Right atrium auricular region (tissue), 2 donors: ENCODE data around the gene COL7A1. TPM values are rescaled to one million over a fixed set of nuclear protein-coding genes. Genes with fewer than 3 reads are reported as not detected.

Experiments used
- DNase-seq: peaks from one replicate; pipeline ENCODE4 v3.0.0-alpha.2; 2019; ENCODE audit warnings: low spot score
- H3K27ac ChIP-seq, 2 donors: fragments of 200-600 bp; sonication (generic); 1 replicate in 1 of 2; 2 replicates in 1 of 2; pipeline ENCODE4 v1.5.1; 2016 to 2019
- H3K27me3 ChIP-seq, 2 donors: fragments of 200-600 bp; sonication (generic); one replicate each; pipeline versions ENCODE4 v1.5.1 to v1.6.0; 2017 to 2019
- H3K36me3 ChIP-seq: fragments of 200-600 bp; sonication (generic); one replicate; pipeline ENCODE4 v1.5.1; 2016
- H3K4me1 ChIP-seq, 2 donors: fragments of 200-600 bp; sonication (generic); one replicate each; pipeline versions ENCODE4 v1.5.1 to v1.6.0; 2017 to 2019
- H3K4me3 ChIP-seq, 2 donors: fragments of 200-600 bp; sonication (generic); 1 replicate in 1 of 2; 2 replicates in 1 of 2; pipeline ENCODE4 v1.5.1; 2017 to 2019; ENCODE audit warnings: mild to moderate bottlenecking in 1 of 2, moderate library complexity in 1 of 2
- H3K9me3 ChIP-seq, 2 donors: fragments of 200-600 bp; sonication (generic); one replicate each; pipeline ENCODE4 v1.5.1; 2019
- CTCF ChIP-seq, 2 donors: fragments of 200-600 bp; sonication (generic); IDR thresholded peaks; one replicate each; pipeline ENCODE4 v1.5.1; 2019; ENCODE audit warnings: antibody characterized with exemption in 2 of 2
- total RNA-seq, 2 donors: library from RNA; depleted of rRNA; stranded (reverse); fragments of >200 nt; gene quantifications; one replicate each; pipeline ENCODE4 v1.1.0, GENCODE V29; 2016

The COL7A1 gene
- total RNA-seq, 2 donors from 2014 or later: 1.9 to 2.6 TPM

GRCh38 chr3:48631516-48632448 is 36.7 kb upstream of the COL7A1 start:
- no peak for TF ChIP-seq CTCF (IDR thresholded peaks at IDR 0.05)

DNA sequence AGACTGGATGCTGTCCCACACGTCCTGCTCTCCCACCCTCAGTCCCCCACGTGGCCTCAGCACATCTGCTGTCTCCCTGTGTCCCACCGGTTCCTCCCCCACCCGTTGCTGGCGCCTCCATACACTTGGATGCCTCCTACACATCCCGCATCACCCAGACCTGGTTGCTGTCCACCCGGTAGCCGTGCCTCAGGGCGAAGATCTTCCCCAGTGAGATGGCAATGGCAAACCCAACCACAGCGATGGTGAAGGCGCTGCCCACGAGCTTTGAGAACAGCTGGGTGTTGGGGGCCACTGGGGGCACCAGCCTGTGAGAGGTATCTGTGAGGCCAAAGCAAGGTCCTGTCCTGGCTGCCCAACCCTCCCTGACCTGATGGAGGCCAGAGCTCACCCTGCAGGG is 35.7 kb upstream of the COL7A1 start:
- no peak for DNase-seq
- no peak overlapping the region for H3K27ac ChIP-seq
- no peaks in the 10 kb centered on the region for H3K9me3 ChIP-seq
- no peak overlapping the region for H3K4me3 ChIP-seq
- H3K36me3 ChIP-seq: peaks cover 11% of the 10 kb centered on the region
- no peaks in the 10 kb centered on the region for H3K27me3 ChIP-seq
- peaks cover 0 to 18% of the 10 kb centered on the region in 2 donors for H3K4me1 ChIP-seq
- TF ChIP-seq CTCF (IDR thresholded peaks at IDR 0.05): no peak

More at GRCh38 chr3:48631516-48632448, 36.7 kb upstream of the COL7A1 start:
- Histone ChIP-seq H3K4me3 (no peak overlapping the region), H3K9me3 (no peaks in the 10 kb centered on the region), H3K4me1 (peaks cover 0 to 27% of the 10 kb centered on the region in 2 donors), H3K36me3 (peaks cover 9% of the 10 kb centered on the region), H3K27ac (no peak overlapping the region), H3K27me3 (no peaks in the 10 kb centered on the region)
- DNase-seq: no peak

DNA sequence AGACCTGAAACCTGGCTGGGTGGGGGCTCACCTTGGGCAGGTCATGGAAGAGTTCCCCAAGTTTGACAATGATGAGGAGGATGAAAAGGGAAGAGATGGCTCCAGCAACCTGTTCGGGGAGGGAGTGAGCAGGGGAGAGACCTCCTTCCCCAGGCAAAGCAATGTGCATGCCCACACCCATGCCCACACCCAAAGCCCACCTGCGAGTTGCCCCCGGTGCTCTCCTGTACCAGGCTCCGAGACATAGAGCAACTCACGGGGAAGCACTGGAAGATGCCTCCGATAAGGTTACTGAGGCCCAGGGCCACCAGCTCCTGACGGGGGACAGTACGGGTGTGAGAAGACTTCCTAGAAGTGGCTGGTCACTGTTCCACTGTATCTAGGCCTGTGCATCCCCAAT is 35.3 kb upstream of the COL7A1 start:
- H3K4me1 ChIP-seq: peaks cover 0 to 15% of the 10 kb centered on the region in 2 donors
- no peak overlapping the region for H3K27ac ChIP-seq
- no peaks in the 10 kb centered on the region for H3K27me3 ChIP-seq
- DNase-seq: no peak
- no peak for TF ChIP-seq CTCF (IDR thresholded peaks at IDR 0.05)
- no peaks in the 10 kb centered on the region for H3K9me3 ChIP-seq
- H3K4me3 ChIP-seq: no peak overlapping the region
- H3K36me3 ChIP-seq: peaks cover 13% of the 10 kb centered on the region

DNA sequence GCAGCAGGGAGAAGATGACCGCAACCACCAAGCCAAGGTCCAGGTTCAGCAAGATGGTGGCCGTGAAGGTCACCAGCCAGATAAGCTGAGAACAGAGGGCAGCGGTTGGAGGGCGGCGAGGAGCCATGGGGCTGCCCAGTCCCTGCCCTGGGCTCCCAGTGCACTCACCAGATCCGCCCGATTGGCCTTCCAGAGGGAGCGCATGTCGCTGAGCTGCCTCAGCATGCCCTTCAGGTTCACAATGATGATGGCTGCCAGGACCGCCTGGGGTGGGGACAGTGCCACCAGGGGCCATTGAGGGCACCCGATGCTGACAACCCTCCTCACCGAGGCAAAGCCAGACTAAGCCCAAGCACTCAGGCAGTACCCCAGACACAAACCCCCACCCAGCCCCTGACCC is 34.8 kb upstream of the COL7A1 start:
- no peak for DNase-seq
- no peak for TF ChIP-seq CTCF (IDR thresholded peaks at IDR 0.05)

GRCh38 chr3:48628277-48629017 is 33.3 kb upstream of the COL7A1 start:
- Histone ChIP-seq H3K27me3 (no peaks in the 10 kb centered on the region), H3K9me3 (no peaks in the 10 kb centered on the region), H3K27ac (no peak overlapping the region), H3K4me1 (no peaks in the 10 kb centered on the region), H3K4me3 (no peak overlapping the region), H3K36me3 (peaks cover 13% of the 10 kb centered on the region)
- TF ChIP-seq CTCF (IDR thresholded peaks at IDR 0.05): no peak
- DNase-seq: no peak

More for the DNA sequence above, 34.8 kb upstream of the COL7A1 start:
- no peak overlapping the region for H3K4me3 ChIP-seq
- H3K27ac ChIP-seq: no peak overlapping the region
- no peaks in the 10 kb centered on the region for H3K27me3 ChIP-seq
- peaks cover 0 to 14% of the 10 kb centered on the region in 2 donors for H3K4me1 ChIP-seq
- peaks cover 13% of the 10 kb centered on the region for H3K36me3 ChIP-seq
- H3K9me3 ChIP-seq: no peaks in the 10 kb centered on the region
